ENCODE measurements around the gene TEX14. TPM values are rescaled to one million over a fixed set of nuclear protein-coding genes. Genes with fewer than 3 reads are reported as not detected.

Gene TEX14
- total RNA-seq, 1 donor from 2014 or later, result 0.20 TPM

GRCh38 chr17:58527949-58528348, 163.9 kb downstream of the TEX14 start:
- no peak overlapping the region for H3K27ac Mint-ChIP-seq (ENCODE audit: unreplicated experiment)
- H3K4me1 Mint-ChIP-seq (ENCODE audit: low read depth, unreplicated experiment), result peaks cover 10% of the 10 kb centered on the region
- no peak for DNase-seq
- TF ChIP-seq CTCF (IDR thresholded peaks at IDR 0.05; ENCODE audit: partially characterized antibody, unreplicated experiment), result no peak
- H3K4me3 Mint-ChIP-seq (ENCODE audit: unreplicated experiment), result no peak overlapping the region
- peaks cover 6% of the 10 kb centered on the region for H3K27me3 Mint-ChIP-seq (ENCODE audit: unreplicated experiment)
- no peaks in the 10 kb centered on the region for H3K9me3 Mint-ChIP-seq (ENCODE audit: unreplicated experiment)
- no peaks in the 10 kb centered on the region for H3K36me3 Mint-ChIP-seq (ENCODE audit: unreplicated experiment)

GRCh38 chr17:58527306-58527705, 164.5 kb downstream of the TEX14 start:
- TF ChIP-seq CTCF (IDR thresholded peaks at IDR 0.05; ENCODE audit: partially characterized antibody, unreplicated experiment), result peak; percentile 26
- H3K36me3 Mint-ChIP-seq (ENCODE audit: unreplicated experiment), result no peaks in the 10 kb centered on the region
- peaks cover 6% of the 10 kb centered on the region for H3K27me3 Mint-ChIP-seq (ENCODE audit: unreplicated experiment)
- DNase-seq, result no peak
- H3K4me1 Mint-ChIP-seq (ENCODE audit: low read depth, unreplicated experiment), result peaks cover 7% of the 10 kb centered on the region
- H3K9me3 Mint-ChIP-seq (ENCODE audit: unreplicated experiment), result no peaks in the 10 kb centered on the region
- H3K27ac Mint-ChIP-seq (ENCODE audit: unreplicated experiment), result no peak overlapping the region
- H3K4me3 Mint-ChIP-seq (ENCODE audit: unreplicated experiment), result no peak overlapping the region

GRCh38 chr17:58525239-58525638, 166.6 kb downstream of the TEX14 start:
- TF ChIP-seq CTCF (IDR thresholded peaks at IDR 0.05; ENCODE audit: partially characterized antibody, unreplicated experiment), result no peak
- Mint-ChIP-seq H3K27ac (ENCODE audit: unreplicated experiment) (no peak overlapping the region), H3K4me1 (ENCODE audit: low read depth, unreplicated experiment) (peaks cover 5% of the 10 kb centered on the region), H3K9me3 (ENCODE audit: unreplicated experiment) (no peaks in the 10 kb centered on the region), H3K36me3 (ENCODE audit: unreplicated experiment) (no peaks in the 10 kb centered on the region), H3K4me3 (ENCODE audit: unreplicated experiment) (no peak overlapping the region), H3K27me3 (ENCODE audit: unreplicated experiment) (peaks cover 8% of the 10 kb centered on the region)
- DNase-seq, result no peak

- no peak for DNase-seq
- peaks cover 5% of the 10 kb centered on the region for H3K27me3 Mint-ChIP-seq (ENCODE audit: unreplicated experiment)
- TF ChIP-seq CTCF (IDR thresholded peaks at IDR 0.05; ENCODE audit: partially characterized antibody, unreplicated experiment), result no peak
- no peak overlapping the region for H3K4me3 Mint-ChIP-seq (ENCODE audit: unreplicated experiment)
- H3K27ac Mint-ChIP-seq (ENCODE audit: unreplicated experiment), result no peak overlapping the region
- peaks cover 7% of the 10 kb centered on the region for H3K9me3 Mint-ChIP-seq (ENCODE audit: unreplicated experiment)
- peaks cover 10% of the 10 kb centered on the region for H3K4me1 Mint-ChIP-seq (ENCODE audit: low read depth, unreplicated experiment)
- H3K36me3 Mint-ChIP-seq (ENCODE audit: unreplicated experiment), result no peaks in the 10 kb centered on the region
Observed at GRCh38 chr17:58521680-58522079, 170.2 kb downstream of the TEX14 start.

- Mint-ChIP-seq H3K9me3 (ENCODE audit: unreplicated experiment) (peaks cover 9% of the 10 kb centered on the region), H3K36me3 (ENCODE audit: unreplicated experiment) (no peaks in the 10 kb centered on the region), H3K27ac (ENCODE audit: unreplicated experiment) (no peak overlapping the region), H3K4me1 (ENCODE audit: low read depth, unreplicated experiment) (peaks cover 13% of the 10 kb centered on the region), H3K27me3 (ENCODE audit: unreplicated experiment) (peaks cover 7% of the 10 kb centered on the region), H3K4me3 (ENCODE audit: unreplicated experiment) (peak overlapping the region; percentile 38)
- DNase-seq, result peak; percentile 54
- TF ChIP-seq CTCF (IDR thresholded peaks at IDR 0.05; ENCODE audit: partially characterized antibody, unreplicated experiment), result peak; percentile 72
Observed at GRCh38 chr17:58520843-58521430, 170.9 kb downstream of the TEX14 start.

Measured in glutamatergic neuron (in vitro differentiated cells).